Karpas-422 (cell line): ENCODE data around the gene SPDEF. TPM values are rescaled to one million over a fixed set of nuclear protein-coding genes. Genes with fewer than 3 reads are reported as not detected.

Source experiments
- DNase-seq: peaks from one replicate; pipeline ENCODE4 v3.0.0-alpha.2; 2015
- H2AFZ ChIP-seq: fragments of 200-600 bp; sonication (generic); 2 replicates; pipeline ENCODE4 v1.6.1; 2014; ENCODE audit warnings: antibody characterized with exemption, low read length, mixed read lengths
- H3K27ac ChIP-seq: fragments of 200-600 bp; sonication (generic); 2 replicates; pipeline ENCODE4 v1.5.1; 2014; ENCODE audit warnings: mild to moderate bottlenecking, low read length, moderate library complexity
- H3K27me3 ChIP-seq: fragments of 200-600 bp; sonication (generic); 2 replicates; pipeline ENCODE4 v1.6.1; 2014; ENCODE audit warnings: low read length, mixed read lengths
- H3K36me3 ChIP-seq: fragments of 200-600 bp; sonication (generic); 2 replicates; pipeline ENCODE4 v1.6.1; 2014; ENCODE audit warnings: low read length, mixed read lengths; ENCODE audit not compliant: insufficient read depth
- H3K4me1 ChIP-seq: fragments of 200-600 bp; sonication (generic); 2 replicates; pipeline ENCODE4 v1.6.1; 2014; ENCODE audit warnings: mild to moderate bottlenecking, low read length, mixed read lengths
- H3K4me2 ChIP-seq: fragments of 200-600 bp; sonication (generic); 2 replicates; pipeline ENCODE4 v1.6.1; 2014; ENCODE audit warnings: low read length, low read depth, mild to moderate bottlenecking; ENCODE audit not compliant: poor library complexity, severe bottlenecking
- H3K4me3 ChIP-seq: fragments of 200-600 bp; sonication (generic); 2 replicates; pipeline ENCODE4 v1.5.1; 2014; ENCODE audit warnings: mild to moderate bottlenecking, antibody characterized with exemption, low read length, mixed read lengths
- H3K79me2 ChIP-seq: fragments of 200-600 bp; sonication (generic); 2 replicates; pipeline ENCODE4 v1.6.1; 2014; ENCODE audit warnings: mild to moderate bottlenecking, low read length, mixed read lengths
- H3K9ac ChIP-seq: fragments of 200-600 bp; sonication (generic); 2 replicates; pipeline ENCODE4 v1.6.0; 2014; ENCODE audit warnings: low read length
- H3K9me2 ChIP-seq: fragments of 200-600 bp; sonication (generic), shearing (Covaris generic); replicated peaks from 2 replicates; pipeline ENCODE4 v1.6.0; 2014; ENCODE audit warnings: mild to moderate bottlenecking, low read length, moderate library complexity; ENCODE audit not compliant: insufficient read depth
- H3K9me3 ChIP-seq: fragments of 300-700, 200-600 bp; sonication (generic); 2 replicates; pipeline ENCODE4 v1.6.1; 2014; ENCODE audit warnings: low read length, mixed read lengths
- H4K20me1 ChIP-seq: fragments of 200-600 bp; sonication (generic); 2 replicates; pipeline ENCODE4 v1.6.1; 2014; ENCODE audit warnings: mild to moderate bottlenecking, antibody characterized with exemption, low read length, low read depth; ENCODE audit not compliant: insufficient read depth
- total RNA-seq: library from RNA; depleted of rRNA; stranded (reverse); fragments of >200 nt; shearing (Covaris generic); gene quantifications from 2 replicates; pipeline ENCODE4 v1.2.3, GENCODE V29; 2014; ENCODE audit warnings: low replicate concordance; rRNA removed

The SPDEF gene
- total RNA-seq, 1 experiment from 2014 or later: not detected

DNA sequence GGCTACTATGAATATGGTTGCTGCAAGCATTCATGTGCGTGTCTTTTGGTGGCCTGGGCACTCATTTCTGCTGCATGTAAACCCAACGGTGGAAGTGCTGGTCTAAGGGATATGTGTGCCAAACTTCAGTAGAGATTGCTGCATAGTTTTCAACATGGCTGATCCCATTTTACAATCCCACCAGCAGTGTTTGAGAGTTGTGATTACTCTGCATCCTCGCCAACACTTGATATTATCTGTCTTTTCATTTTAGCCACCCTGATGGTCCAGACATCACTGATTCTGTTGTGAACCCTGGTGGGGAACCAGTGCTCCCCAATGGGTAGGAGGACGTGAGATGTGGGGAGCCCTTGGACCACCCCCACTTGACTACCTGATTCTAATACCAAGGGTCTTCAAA, 62.8 kb downstream of the SPDEF start:
- no peaks in the 10 kb centered on the region for H4K20me1 ChIP-seq
- H3K4me1 ChIP-seq: no peaks in the 10 kb centered on the region
- H3K9ac ChIP-seq: no peak overlapping the region
- no peak overlapping the region for H3K27ac ChIP-seq
- H3K79me2 ChIP-seq: no peaks in the 10 kb centered on the region
- no peaks in the 10 kb centered on the region for H3K27me3 ChIP-seq
- no peak overlapping the region for H2AFZ ChIP-seq
- H3K4me2 ChIP-seq: no peak overlapping the region
- H3K9me3 ChIP-seq: no peaks in the 10 kb centered on the region
- DNase-seq: no peak
- no peaks in the 10 kb centered on the region for H3K36me3 ChIP-seq
- no peak overlapping the region for H3K4me3 ChIP-seq
- H3K9me2 ChIP-seq: no peaks in the 10 kb centered on the region

DNA sequence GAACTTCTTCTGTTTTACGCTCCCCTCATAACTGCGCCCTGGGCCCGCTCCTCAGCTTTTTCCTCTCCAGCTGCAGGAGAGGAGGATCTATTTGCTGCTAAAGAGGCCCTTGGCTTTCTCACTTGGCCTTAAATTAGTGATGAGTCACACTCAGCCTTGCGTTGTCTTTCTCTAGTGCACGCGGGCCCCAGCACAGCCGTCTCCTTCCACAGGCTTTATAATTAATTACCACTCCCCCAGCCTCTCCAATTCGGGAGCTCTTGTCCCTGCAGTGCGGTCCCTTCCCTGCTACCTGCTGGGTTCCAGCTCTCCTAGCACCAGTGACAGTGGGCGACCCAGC, 65.1 kb downstream of the SPDEF start:
- Histone ChIP-seq H3K9ac (no peak overlapping the region), H3K9me3 (no peaks in the 10 kb centered on the region), H3K36me3 (no peaks in the 10 kb centered on the region), H3K4me1 (no peaks in the 10 kb centered on the region), H3K4me3 (no peak overlapping the region), H3K27ac (no peak overlapping the region), H3K79me2 (no peaks in the 10 kb centered on the region), H2AFZ (no peak overlapping the region), H3K9me2 (no peaks in the 10 kb centered on the region), H3K27me3 (no peaks in the 10 kb centered on the region), H3K4me2 (no peak overlapping the region), H4K20me1 (no peaks in the 10 kb centered on the region)
- no peak for DNase-seq

DNA sequence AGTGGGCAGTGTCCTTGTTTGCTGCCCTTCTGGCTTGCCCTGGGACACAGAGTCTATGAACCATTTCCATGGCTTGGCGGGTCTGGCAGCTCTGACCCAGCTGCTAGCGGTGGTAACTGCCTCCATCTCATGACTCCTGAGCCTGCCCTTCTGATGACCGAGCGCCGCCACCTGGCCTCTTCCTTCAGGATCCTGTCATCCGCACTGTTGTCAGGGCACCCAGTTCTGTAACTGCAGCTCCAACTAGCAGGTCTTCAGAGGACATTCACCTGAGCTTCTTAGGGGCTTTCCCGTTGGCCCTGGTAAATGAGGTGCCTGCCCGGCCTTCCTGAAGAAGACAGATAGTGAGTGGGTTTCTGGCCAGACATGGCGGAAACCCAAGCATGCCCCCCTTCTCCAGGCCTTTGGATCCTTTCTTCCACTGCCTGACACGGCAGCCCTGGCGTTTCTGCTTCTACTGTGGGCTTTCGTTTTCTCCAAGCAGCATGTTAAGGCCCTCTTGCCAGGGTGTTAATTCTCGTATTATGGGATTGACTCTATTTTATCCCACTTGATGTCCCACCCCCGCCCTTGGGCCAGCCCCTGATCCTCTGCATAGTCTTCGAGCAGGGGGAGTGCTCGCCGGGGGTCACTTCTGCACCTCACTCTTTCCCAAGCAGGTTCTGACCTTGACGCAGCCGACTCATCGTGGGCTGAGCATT, 65.6 kb downstream of the SPDEF start:
- no peak for DNase-seq
- Histone ChIP-seq H3K36me3 (no peaks in the 10 kb centered on the region), H3K9me2 (no peaks in the 10 kb centered on the region), H4K20me1 (no peaks in the 10 kb centered on the region), H3K9me3 (no peaks in the 10 kb centered on the region), H3K79me2 (no peaks in the 10 kb centered on the region), H3K9ac (no peak overlapping the region), H3K4me2 (no peak overlapping the region), H3K4me3 (no peak overlapping the region), H3K4me1 (no peaks in the 10 kb centered on the region), H2AFZ (no peak overlapping the region), H3K27ac (no peak overlapping the region), H3K27me3 (no peaks in the 10 kb centered on the region)

DNA sequence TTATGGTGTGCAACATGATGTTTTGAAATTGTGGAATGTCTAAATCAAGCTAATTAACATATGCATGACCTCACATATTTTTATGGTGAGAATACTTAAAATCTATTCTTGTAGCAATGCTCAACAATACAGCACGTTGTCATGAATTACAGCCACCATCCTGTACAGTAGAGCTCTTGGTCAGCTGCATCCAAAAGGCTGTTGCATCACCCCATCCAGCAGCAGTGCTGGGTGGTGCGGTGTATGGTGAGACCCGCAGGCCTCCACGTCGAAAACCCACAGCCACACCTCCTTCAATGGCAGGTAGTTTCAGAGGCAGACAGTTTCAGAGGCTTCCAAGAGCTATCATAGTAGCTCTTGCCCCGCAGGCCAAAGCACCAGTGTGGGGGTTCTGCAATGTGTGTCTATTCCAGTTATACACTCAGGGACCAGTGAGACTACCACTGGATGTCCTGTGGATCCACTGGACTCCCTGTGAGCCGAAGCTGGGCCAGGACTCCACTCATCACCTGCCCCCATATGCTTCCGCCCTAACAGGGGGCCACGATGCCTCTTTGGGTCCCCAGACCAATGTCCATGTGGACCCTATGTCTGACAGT, 66.8 kb downstream of the SPDEF start:
- H3K27me3 ChIP-seq: no peaks in the 10 kb centered on the region
- no peaks in the 10 kb centered on the region for H4K20me1 ChIP-seq
- no peaks in the 10 kb centered on the region for H3K79me2 ChIP-seq
- no peak overlapping the region for H3K27ac ChIP-seq
- H3K4me2 ChIP-seq: no peak overlapping the region
- DNase-seq: no peak
- H2AFZ ChIP-seq: no peak overlapping the region
- no peak overlapping the region for H3K4me3 ChIP-seq
- H3K36me3 ChIP-seq: no peaks in the 10 kb centered on the region
- H3K9ac ChIP-seq: no peak overlapping the region
- no peaks in the 10 kb centered on the region for H3K4me1 ChIP-seq
- no peaks in the 10 kb centered on the region for H3K9me3 ChIP-seq
- no peaks in the 10 kb centered on the region for H3K9me2 ChIP-seq

Other genes with a start within 250 kb of the SPDEF start
- 33.7 and 41.7 TPM in 2 replicates for gene NUDT3, start 163.7 kb downstream of the SPDEF start, total RNA-seq
- 2,938 and 3,077 TPM in 2 replicates for gene RPS10, start 130.3 kb downstream of the SPDEF start, total RNA-seq
- not detected in 2 replicates for gene PACSIN1, start 90.3 kb downstream of the SPDEF start, total RNA-seq
- gene ILRUN, start 140.4 kb upstream of the SPDEF start, total RNA-seq: 28.8 and 33.9 TPM in 2 replicates
- gene SNRPC, start 201.2 kb upstream of the SPDEF start, total RNA-seq: 117 and 119 TPM in 2 replicates
- gene BLTP3A, start 235.8 kb upstream of the SPDEF start, total RNA-seq: 11.3 and 12.0 TPM in 2 replicates